ENCODE data around the gene IQSEC2. TPM values are rescaled to one million over a fixed set of nuclear protein-coding genes. Genes with fewer than 3 reads are reported as not detected.
A peak's percentile ranks its signal among the peaks of the same experiment; 100 is the strongest.

The IQSEC2 gene
- total and polyA plus RNA-seq, 10 donors = 5.2 to 15.7 (median 8.5) TPM

GRCh38 chrX:53280331-53281320 lies 758 bp downstream of the IQSEC2 start:
- H3K9me3 ChIP-seq = no peaks in the 10 kb centered on the region
- TF ChIP-seq CTCF (IDR thresholded peaks at IDR 0.05 in 8 of 11, conservative IDR thresholded peaks at IDR 0.05 in 3 of 11) (no peak), POLR2A (IDR thresholded peaks at IDR 0.05) (no peak), POLR2AphosphoS5 (IDR thresholded peaks at IDR 0.05) (no peak)
- peak overlapping the region in 7 of 8 donors; percentile 5 to 74 (median 44) for H3K27ac ChIP-seq
- H3K4me1 ChIP-seq = peaks cover 0 to 28% (median 12%) of the 10 kb centered on the region in 6 donors
- H3K36me3 ChIP-seq = no peaks in the 10 kb centered on the region
- peak overlapping the region in 5 of 8 donors; percentile 5 to 51 (median 23) for H3K4me3 ChIP-seq
- 62 to 72% (median 66%) methylated on average over 6 to 14 of the region's 14 CpGs for WGBS, 5 donors
- no peak for DNase-seq
- peaks cover 0 to 36% (median 0%) of the 10 kb centered on the region in 7 donors for H3K27me3 ChIP-seq (replicated peaks in 1 of 7)
- intact Hi-C loops (cut with DNase I; ENCODE audit: low total_unique reads) = no loop called here

GRCh38 chrX:53279296-53280237 lies 1.8 kb downstream of the IQSEC2 start:
- no peak for DNase-seq
- TF ChIP-seq POLR2A (IDR thresholded peaks at IDR 0.05) = no peak
- no peak for TF ChIP-seq CTCF (IDR thresholded peaks at IDR 0.05 in 8 of 11, conservative IDR thresholded peaks at IDR 0.05 in 3 of 11)
- no peak for TF ChIP-seq POLR2AphosphoS5 (IDR thresholded peaks at IDR 0.05)
- H3K9me3 ChIP-seq = no peaks in the 10 kb centered on the region
- peak overlapping the region in 2 of 8 donors; percentile 37 to 51 for H3K4me3 ChIP-seq
- peaks cover 0 to 19% (median 4%) of the 10 kb centered on the region in 6 donors for H3K4me1 ChIP-seq
- 42 to 65% (median 49%) methylated on average over 13 to 14 of the region's 14 CpGs for WGBS, 5 donors
- H3K27me3 ChIP-seq (replicated peaks in 1 of 7) = peaks cover 0 to 36% (median 0%) of the 10 kb centered on the region in 7 donors
- peak overlapping the region in 1 of 8 donors; percentile 74 for H3K27ac ChIP-seq
- intact Hi-C loops (cut with DNase I; ENCODE audit: low total_unique reads) = no loop called here
- H3K36me3 ChIP-seq = no peaks in the 10 kb centered on the region

- WGBS, 5 donors = 71 to 81% (median 77%) methylated on average over 7 to 8 of the region's 8 CpGs
These were observed 8.5 kb downstream of the IQSEC2 start for GRCh38 chrX:53272808-53273337.

More at GRCh38 chrX:53272808-53273337, 8.5 kb downstream of the IQSEC2 start:
- H3K4me3 ChIP-seq = no peak overlapping the region
- H3K9me3 ChIP-seq = no peaks in the 10 kb centered on the region
- peaks cover 0 to 3% (median 0%) of the 10 kb centered on the region in 6 donors for H3K4me1 ChIP-seq
- TF ChIP-seq POLR2AphosphoS5 (IDR thresholded peaks at IDR 0.05) (no peak), CTCF (IDR thresholded peaks at IDR 0.05 in 8 of 11, conservative IDR thresholded peaks at IDR 0.05 in 3 of 11) (no peak), POLR2A (IDR thresholded peaks at IDR 0.05) (no peak)
- intact Hi-C loops (cut with DNase I; ENCODE audit: low total_unique reads) = no loop called here
- H3K27ac ChIP-seq = no peak overlapping the region
- no peaks in the 10 kb centered on the region for H3K36me3 ChIP-seq
- no peak for DNase-seq
- H3K27me3 ChIP-seq (replicated peaks in 1 of 7) = peaks cover 0 to 7% (median 0%) of the 10 kb centered on the region in 7 donors
